ENCODE results near the gene LAMA2.

The LAMA2 gene

DNA sequence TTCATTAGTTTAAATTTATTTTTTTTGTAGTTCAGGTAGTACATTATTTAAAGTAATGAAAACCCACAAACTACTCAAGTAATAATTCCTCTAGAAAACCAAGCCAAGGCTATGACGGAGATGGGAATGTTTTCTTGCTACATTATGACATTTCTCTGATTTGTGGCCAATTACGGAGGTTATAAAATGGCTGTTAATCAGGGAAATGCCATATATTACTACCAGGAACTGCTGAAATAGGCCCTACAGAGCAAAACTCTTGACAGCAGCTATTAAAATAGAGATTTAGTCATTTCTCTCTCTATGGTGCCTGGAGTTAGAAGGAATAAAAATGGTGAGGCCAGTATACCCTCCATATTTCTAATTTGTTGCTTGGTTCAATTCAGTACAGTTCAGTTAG lies 547.0 kb downstream of the LAMA2 start:
- DNase-seq, result no peak
- Histone ChIP-seq H3K36me3 (replicated peaks) (no peaks in the 10 kb centered on the region), H3K27ac (no peak overlapping the region), H3K4me3 (ENCODE audit: low read depth, low read length) (no peak overlapping the region), H3K27me3 (replicated peaks) (no peaks in the 10 kb centered on the region)
- TF ChIP-seq, protein P1, sequence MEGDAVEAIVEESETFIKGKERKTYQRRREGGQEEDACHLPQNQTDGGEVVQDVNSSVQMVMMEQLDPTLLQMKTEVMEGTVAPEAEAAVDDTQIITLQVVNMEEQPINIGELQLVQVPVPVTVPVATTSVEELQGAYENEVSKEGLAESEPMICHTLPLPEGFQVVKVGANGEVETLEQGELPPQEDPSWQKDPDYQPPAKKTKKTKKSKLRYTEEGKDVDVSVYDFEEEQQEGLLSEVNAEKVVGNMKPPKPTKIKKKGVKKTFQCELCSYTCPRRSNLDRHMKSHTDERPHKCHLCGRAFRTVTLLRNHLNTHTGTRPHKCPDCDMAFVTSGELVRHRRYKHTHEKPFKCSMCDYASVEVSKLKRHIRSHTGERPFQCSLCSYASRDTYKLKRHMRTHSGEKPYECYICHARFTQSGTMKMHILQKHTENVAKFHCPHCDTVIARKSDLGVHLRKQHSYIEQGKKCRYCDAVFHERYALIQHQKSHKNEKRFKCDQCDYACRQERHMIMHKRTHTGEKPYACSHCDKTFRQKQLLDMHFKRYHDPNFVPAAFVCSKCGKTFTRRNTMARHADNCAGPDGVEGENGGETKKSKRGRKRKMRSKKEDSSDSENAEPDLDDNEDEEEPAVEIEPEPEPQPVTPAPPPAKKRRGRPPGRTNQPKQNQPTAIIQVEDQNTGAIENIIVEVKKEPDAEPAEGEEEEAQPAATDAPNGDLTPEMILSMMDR (IDR thresholded peaks at IDR 0.05; ENCODE audit: low read depth, low read length, missing control alignments), result no peak
- in situ Hi-C loops (cut with HindIII; ENCODE audit: low pct_ligation_motif_present, low sequenced_read_pairs), result no loop called here

DNA sequence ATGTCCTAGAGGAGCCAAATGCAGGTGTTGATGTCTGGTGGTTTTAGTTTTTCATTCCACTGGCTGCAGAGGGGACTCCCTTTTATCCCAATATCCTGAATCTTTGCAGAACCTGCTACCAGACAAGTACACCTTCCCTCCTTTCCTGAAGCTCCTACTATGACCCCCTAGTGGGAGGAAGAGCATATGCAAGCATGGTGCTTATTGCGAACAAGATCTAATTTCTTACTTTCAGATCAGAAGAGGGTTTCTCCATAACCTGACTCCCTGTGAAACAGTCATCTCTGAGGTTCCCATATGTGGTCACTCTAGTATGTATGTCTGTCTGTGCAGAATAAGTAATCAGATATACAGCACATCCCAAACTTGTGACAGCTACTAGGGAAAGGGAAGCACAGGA lies 549.8 kb downstream of the LAMA2 start:
- no peaks in the 10 kb centered on the region for H3K36me3 ChIP-seq (replicated peaks)
- no peak overlapping the region for H3K4me3 ChIP-seq (ENCODE audit: low read depth, low read length)
- no peak for DNase-seq
- TF ChIP-seq, protein P1 (IDR thresholded peaks at IDR 0.05; ENCODE audit: low read depth, low read length, missing control alignments), result peak; percentile 62
- in situ Hi-C loops (cut with HindIII; ENCODE audit: low pct_ligation_motif_present, low sequenced_read_pairs), result no loop called here
- no peak overlapping the region for H3K27ac ChIP-seq
- H3K27me3 ChIP-seq (replicated peaks), result no peaks in the 10 kb centered on the region

DNA sequence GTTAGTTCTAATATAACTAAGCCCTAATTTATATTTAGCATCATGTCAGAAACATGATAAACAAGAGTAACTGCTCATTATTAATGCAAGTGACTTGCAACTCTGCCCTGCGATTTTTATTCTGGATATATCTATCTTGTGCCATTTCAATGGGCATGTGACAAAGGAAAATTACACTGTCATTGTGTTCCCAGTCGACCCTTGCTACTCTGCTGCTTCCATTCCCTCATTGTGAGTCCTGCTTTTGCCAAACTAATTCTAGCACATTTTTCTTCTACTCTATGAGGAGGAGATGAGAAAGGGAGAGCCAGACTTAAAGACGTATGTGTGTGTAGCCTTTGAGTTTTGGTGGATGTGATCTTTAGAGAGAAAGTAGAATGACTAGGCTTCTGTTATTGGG lies 551.2 kb downstream of the LAMA2 start:
- H3K27me3 ChIP-seq (replicated peaks), result no peaks in the 10 kb centered on the region
- DNase-seq, result no peak
- TF ChIP-seq, protein P1 (IDR thresholded peaks at IDR 0.05; ENCODE audit: low read depth, low read length, missing control alignments), result no peak
- H3K4me3 ChIP-seq (ENCODE audit: low read depth, low read length), result no peak overlapping the region
- no peaks in the 10 kb centered on the region for H3K36me3 ChIP-seq (replicated peaks)
- H3K27ac ChIP-seq, result no peak overlapping the region
- in situ Hi-C loops (cut with HindIII; ENCODE audit: low pct_ligation_motif_present, low sequenced_read_pairs), result no loop called here

DNA sequence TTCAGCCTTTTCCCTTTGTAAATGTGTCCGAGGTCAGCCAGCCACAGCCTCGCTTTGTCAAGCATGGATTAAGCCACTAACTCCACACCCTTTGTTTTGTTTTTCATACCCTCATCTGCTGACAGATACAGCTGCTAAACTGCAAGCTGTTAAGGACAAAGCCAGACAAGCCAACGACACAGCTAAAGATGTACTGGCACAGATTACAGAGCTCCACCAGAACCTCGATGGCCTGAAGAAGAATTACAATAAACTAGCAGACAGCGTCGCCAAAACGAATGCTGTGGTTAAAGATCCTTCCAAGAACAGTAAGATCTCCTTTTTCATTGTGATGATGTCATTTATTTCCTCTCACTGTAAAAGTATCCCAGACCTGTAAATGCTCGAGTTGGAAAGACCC lies 557.8 kb downstream of the LAMA2 start:
- DNase-seq, result peak; percentile 7
- TF ChIP-seq, protein P1 (IDR thresholded peaks at IDR 0.05; ENCODE audit: low read depth, low read length, missing control alignments), result no peak
- no peaks in the 10 kb centered on the region for H3K27me3 ChIP-seq (replicated peaks)
- no peaks in the 10 kb centered on the region for H3K36me3 ChIP-seq (replicated peaks)
- H3K4me3 ChIP-seq (ENCODE audit: low read depth, low read length), result no peak overlapping the region
- no peak overlapping the region for H3K27ac ChIP-seq
- in situ Hi-C loops (cut with HindIII; ENCODE audit: low pct_ligation_motif_present, low sequenced_read_pairs), result no loop called here

DNA sequence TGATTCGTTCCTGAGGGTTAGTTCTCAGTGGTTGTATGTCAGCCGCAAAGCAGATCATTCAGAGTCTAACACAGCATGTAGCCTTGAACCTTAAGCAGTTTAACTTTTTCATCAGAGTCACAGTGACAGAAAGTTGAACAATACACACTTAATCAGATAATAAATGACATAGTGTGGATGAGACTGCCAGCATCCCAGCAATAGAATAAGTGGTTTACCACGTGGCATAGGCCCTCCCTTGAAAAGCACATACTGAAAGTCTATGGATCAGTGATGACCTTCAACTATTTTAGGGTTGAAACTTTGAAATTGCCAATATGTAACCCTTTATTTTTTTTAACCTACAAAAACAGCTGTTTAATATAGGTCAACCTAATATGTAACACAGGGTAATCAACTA lies 561.7 kb downstream of the LAMA2 start:
- Histone ChIP-seq H3K36me3 (replicated peaks) (no peaks in the 10 kb centered on the region), H3K4me3 (ENCODE audit: low read depth, low read length) (no peak overlapping the region), H3K27me3 (replicated peaks) (no peaks in the 10 kb centered on the region), H3K27ac (no peak overlapping the region)
- DNase-seq, result no peak
- TF ChIP-seq, protein P1 (IDR thresholded peaks at IDR 0.05; ENCODE audit: low read depth, low read length, missing control alignments), result no peak
- in situ Hi-C loops (cut with HindIII; ENCODE audit: low pct_ligation_motif_present, low sequenced_read_pairs), result no loop called here
